ENCODE data around the gene KLHL7.

Gene KLHL7

GRCh38 chr7:23105644-23106056 is at the start of gene KLHL7:
TSS of gene KLHL7 (plus strand) at chr7:23105785. CDS start at chr7:23106027, 242 bp downstream.
- DNase-seq: peak; percentile 93

- no peak for DNase-seq
Measured at GRCh38 chr7:23058408-23059096, 47.0 kb upstream of the KLHL7 start.

- DNase-seq: no peak
Measured at GRCh38 chr7:23061327-23061726, 44.3 kb upstream of the KLHL7 start.

GRCh38 chr7:23062452-23062851 is 43.1 kb upstream of the KLHL7 start:
- no peak for DNase-seq

GRCh38 chr7:23065974-23066373 is 39.6 kb upstream of the KLHL7 start:
- no peak for DNase-seq

- no peak for DNase-seq
Measured at GRCh38 chr7:23067271-23067670, 38.3 kb upstream of the KLHL7 start.

GRCh38 chr7:23072048-23072447 is 33.5 kb upstream of the KLHL7 start:
- no peak for DNase-seq

GRCh38 chr7:23072922-23073321 is 32.7 kb upstream of the KLHL7 start:
- no peak for DNase-seq

GRCh38 chr7:23074443-23075261 is 30.9 kb upstream of the KLHL7 start:
- no peak for DNase-seq

GRCh38 chr7:23075571-23075970 is 30.0 kb upstream of the KLHL7 start:
- DNase-seq: no peak

GRCh38 chr7:23076772-23077171 is 28.8 kb upstream of the KLHL7 start:
- DNase-seq: no peak

GRCh38 chr7:23093111-23093510 is 12.5 kb upstream of the KLHL7 start:
- no peak for DNase-seq

- DNase-seq: no peak
Measured at GRCh38 chr7:23093546-23093945, 12.0 kb upstream of the KLHL7 start.

- no peak for DNase-seq
Measured at GRCh38 chr7:23096518-23097290, 8.9 kb upstream of the KLHL7 start.

- no peak for DNase-seq
Measured at GRCh38 chr7:23098029-23098428, 7.6 kb upstream of the KLHL7 start.

- DNase-seq: no peak
Measured at GRCh38 chr7:23098460-23098859, 7.1 kb upstream of the KLHL7 start.

GRCh38 chr7:23100697-23101096 is 4.9 kb upstream of the KLHL7 start:
- no peak for DNase-seq

GRCh38 chr7:23105086-23105643 is 420 bp upstream of the KLHL7 start:
- peak; percentile 10 for DNase-seq

GRCh38 chr7:23106057-23106822 is 655 bp downstream of the KLHL7 start:
- peak; percentile 50 for DNase-seq

GRCh38 chr7:23106823-23107663 is 1.5 kb downstream of the KLHL7 start:
- no peak for DNase-seq

GRCh38 chr7:23107781-23108180 is 2.2 kb downstream of the KLHL7 start:
- no peak for DNase-seq
